ENCODE results near the gene MKRN1. TPM values are rescaled to one million over a fixed set of nuclear protein-coding genes. Genes with fewer than 3 reads are reported as not detected.
"Not testable (repeated sequence)": the region's sequence is repeated elsewhere in the genome, so short reads cannot be mapped to it uniquely, and the experiment has no call there.

The MKRN1 gene
- total RNA-seq, 1 donor = 69.8 TPM

DNA sequence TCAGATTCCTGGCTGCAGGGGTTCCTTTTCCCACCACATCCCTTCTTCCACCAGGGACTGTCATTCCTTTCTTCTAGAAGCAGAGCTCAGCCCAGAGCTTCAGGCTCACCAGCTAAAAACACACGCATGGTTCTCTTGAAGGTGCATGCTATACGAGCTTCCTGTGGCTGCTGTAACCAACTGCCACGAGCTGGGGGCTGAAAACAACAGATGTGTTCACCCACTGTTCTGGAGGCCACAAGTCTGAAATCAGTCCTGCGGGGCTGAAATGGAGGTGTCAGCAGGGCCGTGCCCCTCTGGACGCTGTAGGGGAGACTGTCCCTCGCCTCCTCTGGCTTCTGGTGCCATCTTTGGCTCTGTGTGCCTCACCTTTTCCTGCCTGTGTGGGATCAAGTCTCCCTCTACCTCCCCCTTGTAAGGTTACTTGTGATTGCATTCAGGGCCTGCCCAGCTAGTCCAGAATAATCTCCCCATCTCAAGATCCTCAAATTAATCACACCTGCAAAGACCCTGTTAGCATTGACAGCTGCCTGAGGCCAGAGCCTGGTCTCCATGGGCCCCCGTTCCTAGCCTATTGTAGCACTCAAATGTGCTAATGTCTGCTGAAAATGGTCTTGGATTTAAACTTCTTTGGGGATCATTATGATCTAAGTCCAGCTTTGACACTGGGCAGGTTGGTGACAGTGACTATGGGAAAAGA is 61.7 kb downstream of the MKRN1 start:
- H3K79me2 ChIP-seq (ENCODE audit: insufficient read depth, low read length) = no peaks in the 10 kb centered on the region
- no peak overlapping the region for H2AFZ ChIP-seq (ENCODE audit: low read length)
- TF ChIP-seq, protein P1, sequence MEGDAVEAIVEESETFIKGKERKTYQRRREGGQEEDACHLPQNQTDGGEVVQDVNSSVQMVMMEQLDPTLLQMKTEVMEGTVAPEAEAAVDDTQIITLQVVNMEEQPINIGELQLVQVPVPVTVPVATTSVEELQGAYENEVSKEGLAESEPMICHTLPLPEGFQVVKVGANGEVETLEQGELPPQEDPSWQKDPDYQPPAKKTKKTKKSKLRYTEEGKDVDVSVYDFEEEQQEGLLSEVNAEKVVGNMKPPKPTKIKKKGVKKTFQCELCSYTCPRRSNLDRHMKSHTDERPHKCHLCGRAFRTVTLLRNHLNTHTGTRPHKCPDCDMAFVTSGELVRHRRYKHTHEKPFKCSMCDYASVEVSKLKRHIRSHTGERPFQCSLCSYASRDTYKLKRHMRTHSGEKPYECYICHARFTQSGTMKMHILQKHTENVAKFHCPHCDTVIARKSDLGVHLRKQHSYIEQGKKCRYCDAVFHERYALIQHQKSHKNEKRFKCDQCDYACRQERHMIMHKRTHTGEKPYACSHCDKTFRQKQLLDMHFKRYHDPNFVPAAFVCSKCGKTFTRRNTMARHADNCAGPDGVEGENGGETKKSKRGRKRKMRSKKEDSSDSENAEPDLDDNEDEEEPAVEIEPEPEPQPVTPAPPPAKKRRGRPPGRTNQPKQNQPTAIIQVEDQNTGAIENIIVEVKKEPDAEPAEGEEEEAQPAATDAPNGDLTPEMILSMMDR (IDR thresholded peaks at IDR 0.05; ENCODE audit: extremely low read depth, low read depth, low read length) = no peak
- H3K9me3 ChIP-seq (ENCODE audit: low read depth, low read length) = no peaks in the 10 kb centered on the region
- H3K27ac ChIP-seq (ENCODE audit: low read depth, low read length) = no peak overlapping the region
- no peaks in the 10 kb centered on the region for H3K36me3 ChIP-seq (ENCODE audit: insufficient read depth, low read length)
- no peak overlapping the region for H3K4me2 ChIP-seq (ENCODE audit: insufficient read depth, low read length)
- no peak for DNase-seq (ENCODE audit: insufficient read length, low spot score, missing footprints)
- no peaks in the 10 kb centered on the region for H3K4me1 ChIP-seq (ENCODE audit: insufficient read depth, low read length)
- no peak overlapping the region for H3K4me3 ChIP-seq (ENCODE audit: insufficient read depth, low read length)
- H3K27me3 ChIP-seq (ENCODE audit: insufficient read depth, low read length) = peaks cover 4% of the 10 kb centered on the region
- H4K20me1 ChIP-seq (ENCODE audit: insufficient read depth, low read length) = no peaks in the 10 kb centered on the region

DNA sequence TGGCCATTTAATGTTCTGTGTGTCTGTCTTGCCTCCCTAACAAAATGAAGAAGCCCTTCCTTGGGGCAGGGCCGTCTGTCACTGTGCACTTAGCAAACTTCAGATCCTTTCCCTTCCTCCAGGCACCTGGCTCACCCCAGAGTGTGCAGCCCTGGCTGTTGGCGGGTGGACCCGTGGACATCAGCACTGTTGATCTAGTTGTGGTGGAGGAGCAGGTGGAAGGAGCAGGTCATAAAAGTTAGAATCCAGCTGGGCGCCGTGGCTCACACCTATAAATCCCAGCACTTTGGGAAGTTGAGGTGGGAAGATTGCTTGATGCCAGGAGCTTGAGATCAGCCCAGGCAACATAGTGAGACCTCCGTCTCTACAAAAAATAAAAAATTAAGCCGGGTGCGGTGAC is 62.7 kb downstream of the MKRN1 start:
- no peaks in the 10 kb centered on the region for H3K4me1 ChIP-seq (ENCODE audit: insufficient read depth, low read length)
- no peaks in the 10 kb centered on the region for H3K9me3 ChIP-seq (ENCODE audit: low read depth, low read length)
- H3K27ac ChIP-seq (ENCODE audit: low read depth, low read length) = no peak overlapping the region
- DNase-seq (ENCODE audit: insufficient read length, low spot score, missing footprints) = no peak
- no peaks in the 10 kb centered on the region for H4K20me1 ChIP-seq (ENCODE audit: insufficient read depth, low read length)
- no peak overlapping the region for H2AFZ ChIP-seq (ENCODE audit: low read length)
- peaks cover 4% of the 10 kb centered on the region for H3K27me3 ChIP-seq (ENCODE audit: insufficient read depth, low read length)
- TF ChIP-seq, protein P1 (IDR thresholded peaks at IDR 0.05; ENCODE audit: extremely low read depth, low read depth, low read length) = no peak
- no peaks in the 10 kb centered on the region for H3K36me3 ChIP-seq (ENCODE audit: insufficient read depth, low read length)
- no peak overlapping the region for H3K4me3 ChIP-seq (ENCODE audit: insufficient read depth, low read length)
- H3K4me2 ChIP-seq (ENCODE audit: insufficient read depth, low read length) = no peak overlapping the region
- H3K79me2 ChIP-seq (ENCODE audit: insufficient read depth, low read length) = no peaks in the 10 kb centered on the region

DNA sequence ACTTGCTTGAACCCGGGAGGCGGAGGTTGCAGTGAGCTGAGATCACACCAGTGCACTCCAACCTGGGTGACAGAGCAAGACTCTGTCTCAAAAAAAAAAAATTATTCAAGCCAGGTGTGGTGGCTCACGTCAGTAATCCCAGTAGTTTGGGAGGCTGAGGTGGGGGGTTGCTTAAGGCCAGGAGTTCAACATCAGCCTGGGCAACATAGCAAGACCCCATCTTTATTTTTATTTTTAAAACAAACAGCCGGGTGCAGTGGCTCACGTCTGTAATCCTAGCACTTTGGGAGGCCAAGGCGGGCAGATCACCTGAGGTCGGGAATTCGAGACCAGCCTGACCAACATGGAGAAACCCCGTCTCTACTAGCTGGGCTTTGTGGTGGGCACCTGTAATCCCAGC is 63.5 kb downstream of the MKRN1 start:
- not testable (repeated sequence) for DNase-seq (ENCODE audit: insufficient read length, low spot score, missing footprints); H3K4me1 ChIP-seq (ENCODE audit: insufficient read depth, low read length); H3K27me3 ChIP-seq (ENCODE audit: insufficient read depth, low read length); H3K4me2 ChIP-seq (ENCODE audit: insufficient read depth, low read length); H2AFZ ChIP-seq (ENCODE audit: low read length); H3K36me3 ChIP-seq (ENCODE audit: insufficient read depth, low read length); H3K79me2 ChIP-seq (ENCODE audit: insufficient read depth, low read length); H3K4me3 ChIP-seq (ENCODE audit: insufficient read depth, low read length); H4K20me1 ChIP-seq (ENCODE audit: insufficient read depth, low read length); H3K9me3 ChIP-seq (ENCODE audit: low read depth, low read length); H3K27ac ChIP-seq (ENCODE audit: low read depth, low read length)

DNA sequence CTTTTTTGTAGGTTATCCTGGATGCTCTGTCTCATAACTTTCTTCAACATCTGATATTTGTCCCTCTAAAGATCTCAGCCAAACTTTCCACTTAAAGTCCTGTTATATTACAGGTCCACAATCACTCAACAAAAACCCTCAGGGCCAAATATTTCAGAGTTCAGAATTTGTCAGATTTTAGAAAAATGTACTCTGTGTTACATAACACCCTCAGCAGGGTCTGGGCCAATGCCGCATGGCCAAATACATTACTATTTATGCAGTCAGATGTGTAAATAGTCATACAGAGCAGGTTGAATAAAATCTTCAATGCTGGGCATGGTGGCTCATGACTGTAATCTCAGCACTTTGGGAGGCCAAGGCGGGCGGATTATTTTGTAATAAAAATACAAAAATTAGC is 63.9 kb downstream of the MKRN1 start:
- Histone ChIP-seq H3K27ac (ENCODE audit: low read depth, low read length) (no peak overlapping the region), H4K20me1 (ENCODE audit: insufficient read depth, low read length) (no peaks in the 10 kb centered on the region), H3K4me3 (ENCODE audit: insufficient read depth, low read length) (no peak overlapping the region), H3K9me3 (ENCODE audit: low read depth, low read length) (no peaks in the 10 kb centered on the region), H3K36me3 (ENCODE audit: insufficient read depth, low read length) (no peaks in the 10 kb centered on the region), H2AFZ (ENCODE audit: low read length) (no peak overlapping the region), H3K4me1 (ENCODE audit: insufficient read depth, low read length) (no peaks in the 10 kb centered on the region), H3K27me3 (ENCODE audit: insufficient read depth, low read length) (peaks cover 4% of the 10 kb centered on the region), H3K4me2 (ENCODE audit: insufficient read depth, low read length) (no peak overlapping the region), H3K79me2 (ENCODE audit: insufficient read depth, low read length) (no peaks in the 10 kb centered on the region)
- TF ChIP-seq, protein P1 (IDR thresholded peaks at IDR 0.05; ENCODE audit: extremely low read depth, low read depth, low read length) = no peak
- DNase-seq (ENCODE audit: insufficient read length, low spot score, missing footprints) = no peak
